H1 (cell line): ENCODE data around the gene GPATCH2. TPM values are rescaled to one million over a fixed set of nuclear protein-coding genes. Genes with fewer than 3 reads are reported as not detected.

Source experiments
- CTCF ChIA-PET: fragments of 300-600 bp; sonication (Branson Sonifier 250); formaldehyde crosslinking; loops from one replicate; lab custom pipeline; 2021; ENCODE audit not compliant: partially characterized antibody; lab: Charles Lee
- POLR2A ChIA-PET: fragments of 300-600 bp; sonication (Branson Sonifier 250); formaldehyde crosslinking; loops from one replicate; lab custom pipeline; 2021; ENCODE audit warnings: inconsistent platforms; ENCODE audit not compliant: partially characterized antibody; lab: Charles Lee
- DNase-seq, 2 experiments: peaks; one replicate each; pipeline versions ENCODE4 v3.0.0 to v3.0.0-alpha.2; 2010 to 2022; ENCODE audit warnings: low spot score in 2 of 2, low read depth in 1 of 2, mixed read lengths in 1 of 2
- FAIRE-seq: peaks from 2 replicates; lab custom pipeline; 2011; peaks lifted over from hg19 to GRCh38; lab: Jason Lieb, UNC
- H2AFZ ChIP-seq: 2 replicates; pipeline ENCODE4 v1.8.1; 2012; ENCODE audit warnings: low read length, inconsistent platforms
- H2AK5ac ChIP-seq: 2 replicates; pipeline ENCODE4 v1.6.1; 2013; ENCODE audit warnings: low read depth, low read length
- H2BK120ac ChIP-seq: replicated peaks from 2 replicates; pipeline ENCODE3; 2013; ENCODE audit warnings: low read depth, low read length, inconsistent platforms
- H2BK12ac ChIP-seq: 2 replicates; pipeline ENCODE4 v1.6.1; 2013; ENCODE audit warnings: low read depth, low read length
- H2BK15ac ChIP-seq: 2 replicates; pipeline ENCODE4 v1.6.1; 2013; ENCODE audit warnings: low read length
- H2BK20ac ChIP-seq: 2 replicates; pipeline ENCODE4 v1.6.1; 2013; ENCODE audit warnings: low read length
- H2BK5ac ChIP-seq: 2 replicates; pipeline ENCODE4 v1.6.1; 2013; ENCODE audit warnings: low read depth, low read length
- H3K14ac ChIP-seq: 2 replicates; pipeline ENCODE4 v1.6.1; 2013; ENCODE audit warnings: inconsistent platforms; ENCODE audit not compliant: insufficient read length
- H3K18ac ChIP-seq: 2 replicates; pipeline ENCODE4 v1.6.1; 2013; ENCODE audit warnings: low read length; ENCODE audit errors: extremely low read depth
- H3K23ac ChIP-seq: 2 replicates; pipeline ENCODE4 v1.6.1; 2013; ENCODE audit warnings: inconsistent platforms; ENCODE audit not compliant: insufficient read length
- H3K23me2 ChIP-seq: 2 replicates; pipeline ENCODE4 v1.6.1; 2013; ENCODE audit warnings: low read depth, low read length
- H3K27ac ChIP-seq: 2 replicates; pipeline ENCODE4 v1.6.1; 2011; ENCODE audit warnings: low read depth, low read length, inconsistent platforms
- H3K27me3 ChIP-seq, 4 experiments: replicated peaks in 1 of 4; 1 replicate in 1 of 4; 2 replicates in 3 of 4; pipeline versions ENCODE4 v1.6.1 to v1.8.1; 2011 to 2013; ENCODE audit warnings: low read length in 3 of 4, mild to moderate bottlenecking in 3 of 4, inconsistent platforms in 2 of 4, mixed read lengths in 2 of 4, moderate library complexity in 1 of 4; ENCODE audit not compliant: control insufficient read depth in 3 of 4, insufficient read depth in 3 of 4; ENCODE audit errors: extremely low read depth in 1 of 4
- H3K36me3 ChIP-seq, 4 experiments: 2 replicates each; pipeline versions ENCODE4 v1.6.1 to v1.8.1; 2011 to 2013; ENCODE audit warnings: mild to moderate bottlenecking in 4 of 4, low read length in 3 of 4, moderate library complexity in 2 of 4, control low read depth in 1 of 4, inconsistent platforms in 1 of 4; ENCODE audit not compliant: insufficient read depth in 4 of 4, control insufficient read depth in 2 of 4
- H3K4ac ChIP-seq: replicated peaks from 2 replicates; pipeline ENCODE3; 2013; ENCODE audit warnings: low read length, low read depth, mixed read lengths, inconsistent platforms; ENCODE audit not compliant: insufficient read length
- H3K4me1 ChIP-seq, 4 experiments: replicated peaks in 1 of 4; 1 replicate in 1 of 4; 2 replicates in 3 of 4; pipeline versions ENCODE4 v1.6.1 to v1.8.1; 2011 to 2013; ENCODE audit warnings: low read length in 3 of 4, inconsistent platforms in 2 of 4, mixed read lengths in 1 of 4; ENCODE audit not compliant: insufficient read depth in 4 of 4, control insufficient read depth in 3 of 4
- H3K4me2 ChIP-seq, 2 experiments: 2 replicates each; pipeline versions ENCODE4 v1.6.1 to v1.8.1; 2011 to 2013; ENCODE audit warnings: low read depth in 2 of 2, low read length in 2 of 2, control low read depth in 1 of 2, inconsistent platforms in 1 of 2, mild to moderate bottlenecking in 1 of 2; ENCODE audit not compliant: insufficient read depth in 1 of 2
- H3K4me3 ChIP-seq, 4 experiments: fragments of 200-600, 300-600 bp in 1 of 4; sonication (generic), shearing (Covaris generic), sonication (Bioruptor Twin) in 1 of 4; 2 replicates each; pipeline versions ENCODE4 v1.5.1 to v1.8.1; 2011 to 2016; ENCODE audit warnings: low read length in 4 of 4, low read depth in 3 of 4, control low read depth in 2 of 4, inconsistent platforms in 2 of 4, mild to moderate bottlenecking in 2 of 4, mixed read lengths in 1 of 4, moderate library complexity in 1 of 4; ENCODE audit not compliant: insufficient read depth in 2 of 4; ENCODE audit errors: extremely low read depth in 1 of 4
- H3K56ac ChIP-seq: replicated peaks from 2 replicates; pipeline ENCODE3; 2013; ENCODE audit warnings: low read depth, mild to moderate bottlenecking, mixed read lengths, low read length, inconsistent platforms; ENCODE audit not compliant: insufficient read length
- H3K79me1 ChIP-seq: 2 replicates; pipeline ENCODE4 v1.6.1; 2013; ENCODE audit warnings: low read depth, low read length, control low read depth
- H3K79me2 ChIP-seq, 2 experiments: 2 replicates each; pipeline versions ENCODE4 v1.6.1 to v1.8.1; 2012 to 2013; ENCODE audit warnings: low read length in 2 of 2, mild to moderate bottlenecking in 2 of 2, inconsistent platforms in 1 of 2; ENCODE audit not compliant: insufficient read depth in 2 of 2, control insufficient read depth in 1 of 2
- H3K9ac ChIP-seq, 4 experiments: replicated peaks in 1 of 4; 1 replicate in 1 of 4; 2 replicates in 3 of 4; pipeline versions ENCODE4 v1.6.1 to v1.8.1; 2011 to 2013; ENCODE audit warnings: low read depth in 3 of 4, low read length in 3 of 4, control low read depth in 2 of 4, mild to moderate bottlenecking in 2 of 4, moderate library complexity in 2 of 4, inconsistent platforms in 1 of 4; ENCODE audit errors: extremely low read depth in 1 of 4
- H3K9me3 ChIP-seq, 2 experiments: 2 replicates each; pipeline versions ENCODE4 v1.6.1 to v1.8.1; 2012 to 2013; ENCODE audit warnings: mild to moderate bottlenecking in 2 of 2, moderate library complexity in 2 of 2, control low read depth in 1 of 2, inconsistent platforms in 1 of 2, low read depth in 1 of 2, low read length in 1 of 2, mixed read lengths in 1 of 2; ENCODE audit not compliant: insufficient read depth in 2 of 2
- H4K20me1 ChIP-seq, 2 experiments: replicated peaks in 1 of 2; 2 replicates each; pipeline versions ENCODE3 to v1.8.1; 2011 to 2013; ENCODE audit warnings: inconsistent platforms in 2 of 2, low read length in 2 of 2, mild to moderate bottlenecking in 1 of 2; ENCODE audit not compliant: insufficient read depth in 2 of 2, control insufficient read depth in 1 of 2
- H4K5ac ChIP-seq: 2 replicates; pipeline ENCODE4 v1.6.1; 2013; ENCODE audit warnings: low read length, low read depth, mixed read lengths, inconsistent platforms; ENCODE audit not compliant: insufficient read length
- H4K8ac ChIP-seq: 2 replicates; pipeline ENCODE4 v1.8.0; 2013; ENCODE audit warnings: mild to moderate bottlenecking, moderate library complexity, low read length, inconsistent platforms; ENCODE audit not compliant: insufficient read depth; ENCODE audit errors: extremely low read depth
- H4K91ac ChIP-seq: replicated peaks from 2 replicates; pipeline ENCODE3; 2013; ENCODE audit warnings: low read length, mixed read lengths, inconsistent platforms; ENCODE audit not compliant: insufficient read length
- WGBS, 2 experiments: shearing (Covaris generic) in 1 of 2; methylation state at CpG; one replicate each; pipeline versions ENCODE4 v1.1.6 to v1.1.7; 2013 to 2015; ENCODE audit warnings: low lambda C conversion rate in 2 of 2, mixed read lengths in 2 of 2, inconsistent platforms in 1 of 2, low coverage in 1 of 2, missing lambda C conversion rate in 1 of 2; ENCODE audit not compliant: insufficient replicate concordance in 2 of 2, insufficient coverage in 1 of 2, insufficient read length in 1 of 2; ENCODE audit errors: extremely low coverage in 1 of 2, missing lambda C conversion rate in 1 of 2; 5-methylcytosine and 5-hydroxymethylcytosine counted together
- polyA plus RNA-seq, 7 experiments: library from polyadenylated mRNA; depleted of rRNA in 3 of 7; stranded (reverse) in 5 of 7; unstranded in 2 of 7; fragments of >200 nt in 5 of 7; fragments of 200-250 nt in 2 of 7; gene quantifications; 1 replicate in 5 of 7; 2 replicates in 1 of 7; 4 replicates in 1 of 7; pipeline versions ENCODE4 v1.2.1 to v1.2.3, GENCODE V29; 2011 to 2013; ENCODE audit warnings: missing spikeins in 2 of 7, mixed read lengths in 2 of 7
- total RNA-seq: library from RNA; stranded (reverse); fragmentation: NEBNext Ultra II Directional; extraction: Animal tissue kit (Norgen Biotek cat#: 25700); gene quantifications from 2 replicates; pipeline ENCODE4 v1.2.1, GENCODE V29; 2021
- TF ChIP-seq, protein P1 (sequence below): IDR thresholded peaks from 2 replicates; pipeline ENCODE4 v1.6.1; 2012; ENCODE audit warnings: low read length, inconsistent platforms

GPATCH2 gene
- total and polyA plus RNA-seq, 2 of the 8 experiments (the other 6 are each of a cell fraction or from before 2014, with no cell fraction given) = 3.9 to 13.1 TPM

DNA sequence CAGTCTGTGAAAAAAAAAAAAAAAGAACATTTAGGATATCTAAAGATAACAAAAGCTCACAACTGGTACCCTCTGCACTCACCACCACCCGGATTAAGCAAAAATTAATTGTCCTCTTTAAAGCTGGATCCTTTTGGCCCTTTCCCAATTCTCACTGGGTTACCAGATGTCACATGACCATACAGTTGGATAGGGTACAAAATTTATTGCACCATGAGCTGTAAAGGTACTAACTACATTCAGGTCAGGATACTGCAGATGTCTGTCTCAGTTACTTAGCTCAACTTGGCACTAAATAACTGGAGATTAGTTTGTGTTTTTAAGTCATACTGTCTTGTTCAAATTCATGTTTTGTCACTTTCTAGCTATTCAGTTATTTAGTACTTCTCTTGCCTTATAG is 96.3 kb downstream of the GPATCH2 start:
- Histone ChIP-seq H3K9me3 (no peaks in the 10 kb centered on the region), H3K14ac (no peak overlapping the region), H3K9ac (no peak overlapping the region), H3K4ac (no peak overlapping the region), H4K8ac (no peak overlapping the region), H3K79me2 (no peaks in the 10 kb centered on the region), H3K27ac (no peak overlapping the region), H4K20me1 (no peaks in the 10 kb centered on the region), H3K4me1 (no peaks in the 10 kb centered on the region), H4K91ac (no peak overlapping the region), H3K4me2 (no peak overlapping the region), H3K23me2 (no peaks in the 10 kb centered on the region; the same call in 1 of the 2 replicates), H4K5ac (no peak overlapping the region), H3K79me1 (no peaks in the 10 kb centered on the region), H2BK20ac (no peak overlapping the region), H2AK5ac (no peak overlapping the region), H3K23ac (no peak overlapping the region), H2BK15ac (no peak overlapping the region), H3K18ac (no peak overlapping the region), H3K56ac (no peak overlapping the region), H2BK5ac (no peak overlapping the region), H3K4me3 (no peak overlapping the region), H2AFZ (no peak overlapping the region), H2BK12ac (no peak overlapping the region), H2BK120ac (no peak overlapping the region), H3K36me3 (no peaks in the 10 kb centered on the region), H3K27me3 (no peaks in the 10 kb centered on the region)
- DNase-seq = no peak
- no peak for FAIRE-seq
- TF ChIP-seq, protein P1, sequence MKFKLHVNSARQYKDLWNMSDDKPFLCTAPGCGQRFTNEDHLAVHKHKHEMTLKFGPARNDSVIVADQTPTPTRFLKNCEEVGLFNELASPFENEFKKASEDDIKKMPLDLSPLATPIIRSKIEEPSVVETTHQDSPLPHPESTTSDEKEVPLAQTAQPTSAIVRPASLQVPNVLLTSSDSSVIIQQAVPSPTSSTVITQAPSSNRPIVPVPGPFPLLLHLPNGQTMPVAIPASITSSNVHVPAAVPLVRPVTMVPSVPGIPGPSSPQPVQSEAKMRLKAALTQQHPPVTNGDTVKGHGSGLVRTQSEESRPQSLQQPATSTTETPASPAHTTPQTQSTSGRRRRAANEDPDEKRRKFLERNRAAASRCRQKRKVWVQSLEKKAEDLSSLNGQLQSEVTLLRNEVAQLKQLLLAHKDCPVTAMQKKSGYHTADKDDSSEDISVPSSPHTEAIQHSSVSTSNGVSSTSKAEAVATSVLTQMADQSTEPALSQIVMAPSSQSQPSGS = no peak
- CTCF ChIA-PET = interaction anchor here (0.9 to 1.1 kb wide), 3 partner anchors 11 to 34 kb away, joined by 3 to 4 read pairs (median 3); no protein-coding TSS in a partner anchor
- POLR2A ChIA-PET = no interaction called here
- WGBS, 2 experiments = 87% methylated on average over 1 of the region's 1 CpG; no CpG with 5 or more reads in 1 of the 2 experiments
